ENCODE data around the gene KLHL34. TPM values are rescaled to one million over a fixed set of nuclear protein-coding genes. Genes with fewer than 3 reads are reported as not detected.
A peak's percentile ranks its signal among the peaks of the same experiment; 100 is the strongest.

The KLHL34 gene
- total and polyA plus RNA-seq, 5 experiments from 2014 or later = 0.91 to 3.8 (median 2.5) TPM

- Mint-ChIP-seq H3K27ac (no peak overlapping the region), H3K36me3 (peaks cover 0 to 5% (median 0%) of the 10 kb centered on the region in 3 donors), H3K27me3 (peaks cover 3 to 37% (median 10%) of the 10 kb centered on the region in 5 donors), H3K4me1 (peaks cover 0 to 2% (median 0%) of the 10 kb centered on the region in 4 donors), H3K9me3 (peaks cover 0 to 9% (median 0%) of the 10 kb centered on the region in 9 donors), H3K4me3 (no peak overlapping the region)
- POLR2A ChIA-PET = no interaction called here
- ATAC-seq = no peak
- no peak for DNase-seq
Observed at GRCh38 chrX:21666679-21667078, 8.5 kb upstream of the KLHL34 start.

DNA sequence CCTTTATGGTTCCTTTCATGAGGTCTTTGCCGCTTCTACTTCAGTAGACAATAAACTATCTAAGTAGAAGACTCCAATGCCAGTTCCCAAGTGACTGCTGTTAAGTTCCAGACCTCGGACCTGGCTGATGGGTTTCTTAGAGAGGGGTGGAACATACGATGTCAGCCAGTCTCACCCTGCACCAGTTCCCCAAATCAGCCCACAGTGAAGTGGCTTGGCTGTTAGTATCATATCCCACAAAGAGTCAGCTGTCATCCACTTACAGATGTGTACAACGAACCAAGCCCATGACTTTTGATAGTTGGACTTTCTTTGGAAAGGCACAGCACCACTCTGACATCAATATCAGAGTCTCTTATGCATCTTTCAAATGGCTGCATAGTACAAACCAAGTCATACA is 8.1 kb upstream of the KLHL34 start:
- Mint-ChIP-seq H3K4me1 (peaks cover 0 to 2% (median 0%) of the 10 kb centered on the region in 4 donors), H3K36me3 (peaks cover 0 to 5% (median 0%) of the 10 kb centered on the region in 3 donors), H3K27ac (no peak overlapping the region), H3K4me3 (no peak overlapping the region), H3K9me3 (peaks cover 0 to 9% (median 0%) of the 10 kb centered on the region in 9 donors), H3K27me3 (peaks cover 3 to 41% (median 10%) of the 10 kb centered on the region in 5 donors)
- POLR2A ChIA-PET = no interaction called here
- ATAC-seq (no peak), DNase-seq (no peak)

- no peak for DNase-seq
- ATAC-seq = no peak
- peaks cover 0 to 2% (median 0%) of the 10 kb centered on the region in 9 donors for H3K9me3 Mint-ChIP-seq
- POLR2A ChIA-PET = no interaction called here
- H3K27ac Mint-ChIP-seq = no peak overlapping the region
- no peaks in the 10 kb centered on the region for H3K36me3 Mint-ChIP-seq
- peaks cover 2 to 5% (median 3%) of the 10 kb centered on the region in 4 donors for H3K4me1 Mint-ChIP-seq
- H3K27me3 Mint-ChIP-seq = peaks cover 3 to 41% (median 11%) of the 10 kb centered on the region in 5 donors
- no peak overlapping the region for H3K4me3 Mint-ChIP-seq
Observed at GRCh38 chrX:21662761-21663160, 4.6 kb upstream of the KLHL34 start.

GRCh38 chrX:21661316-21661715 is 3.2 kb upstream of the KLHL34 start:
- peaks cover 4 to 10% (median 5%) of the 10 kb centered on the region in 4 donors for H3K4me1 Mint-ChIP-seq
- ATAC-seq = no peak
- POLR2A ChIA-PET = no interaction called here

GRCh38 chrX:21660156-21660555 is 2.0 kb upstream of the KLHL34 start:
- H3K4me1 Mint-ChIP-seq = peaks cover 4 to 12% (median 7%) of the 10 kb centered on the region in 4 donors
- no peak overlapping the region for H3K4me3 Mint-ChIP-seq
- H3K36me3 Mint-ChIP-seq = no peaks in the 10 kb centered on the region
- H3K27ac Mint-ChIP-seq = no peak overlapping the region
- DNase-seq (no peak), ATAC-seq (no peak)
- POLR2A ChIA-PET = no interaction called here
- no peaks in the 10 kb centered on the region for H3K9me3 Mint-ChIP-seq
- peaks cover 2 to 35% (median 10%) of the 10 kb centered on the region in 5 donors for H3K27me3 Mint-ChIP-seq

More at GRCh38 chrX:21661316-21661715, 3.2 kb upstream of the KLHL34 start:
- no peak for DNase-seq
- no peak overlapping the region for H3K27ac Mint-ChIP-seq
- no peak overlapping the region for H3K4me3 Mint-ChIP-seq
- peaks cover 0 to 2% (median 0%) of the 10 kb centered on the region in 9 donors for H3K9me3 Mint-ChIP-seq
- H3K27me3 Mint-ChIP-seq = peaks cover 3 to 41% (median 11%) of the 10 kb centered on the region in 5 donors
- H3K36me3 Mint-ChIP-seq = no peaks in the 10 kb centered on the region

GRCh38 chrX:21659320-21659719 is 1.2 kb upstream of the KLHL34 start:
- POLR2A ChIA-PET = no interaction called here
- Mint-ChIP-seq H3K9me3 (no peaks in the 10 kb centered on the region), H3K27me3 (peaks cover 0 to 27% (median 8%) of the 10 kb centered on the region in 5 donors), H3K4me1 (peaks cover 3 to 12% (median 7%) of the 10 kb centered on the region in 4 donors), H3K36me3 (no peaks in the 10 kb centered on the region), H3K4me3 (peak overlapping the region; percentile 61 to 81 (median 70)), H3K27ac (peak overlapping the region in 5 of 10 donors; percentile 38 to 79 (median 69))
- no peak for ATAC-seq
- no peak for DNase-seq

- Mint-ChIP-seq H3K9me3 (no peaks in the 10 kb centered on the region), H3K36me3 (no peaks in the 10 kb centered on the region), H3K4me3 (peak overlapping the region; percentile 61 to 81 (median 70)), H3K27ac (peak overlapping the region in 5 of 10 donors; percentile 38 to 70 (median 67)), H3K4me1 (peaks cover 3 to 12% (median 7%) of the 10 kb centered on the region in 4 donors), H3K27me3 (peaks cover 0 to 21% (median 4%) of the 10 kb centered on the region in 5 donors)
- ATAC-seq (peak; percentile 32 to 46), DNase-seq (no peak)
- POLR2A ChIA-PET = interaction anchor here (1.2 to 1.7 kb wide), 2 partner anchors 80 to 284 kb away, joined by 3 to 5 read pairs; partner anchors contain the start of gene CNKSR2
Observed at GRCh38 chrX:21658746-21659145, 616 bp upstream of the KLHL34 start.

DNA sequence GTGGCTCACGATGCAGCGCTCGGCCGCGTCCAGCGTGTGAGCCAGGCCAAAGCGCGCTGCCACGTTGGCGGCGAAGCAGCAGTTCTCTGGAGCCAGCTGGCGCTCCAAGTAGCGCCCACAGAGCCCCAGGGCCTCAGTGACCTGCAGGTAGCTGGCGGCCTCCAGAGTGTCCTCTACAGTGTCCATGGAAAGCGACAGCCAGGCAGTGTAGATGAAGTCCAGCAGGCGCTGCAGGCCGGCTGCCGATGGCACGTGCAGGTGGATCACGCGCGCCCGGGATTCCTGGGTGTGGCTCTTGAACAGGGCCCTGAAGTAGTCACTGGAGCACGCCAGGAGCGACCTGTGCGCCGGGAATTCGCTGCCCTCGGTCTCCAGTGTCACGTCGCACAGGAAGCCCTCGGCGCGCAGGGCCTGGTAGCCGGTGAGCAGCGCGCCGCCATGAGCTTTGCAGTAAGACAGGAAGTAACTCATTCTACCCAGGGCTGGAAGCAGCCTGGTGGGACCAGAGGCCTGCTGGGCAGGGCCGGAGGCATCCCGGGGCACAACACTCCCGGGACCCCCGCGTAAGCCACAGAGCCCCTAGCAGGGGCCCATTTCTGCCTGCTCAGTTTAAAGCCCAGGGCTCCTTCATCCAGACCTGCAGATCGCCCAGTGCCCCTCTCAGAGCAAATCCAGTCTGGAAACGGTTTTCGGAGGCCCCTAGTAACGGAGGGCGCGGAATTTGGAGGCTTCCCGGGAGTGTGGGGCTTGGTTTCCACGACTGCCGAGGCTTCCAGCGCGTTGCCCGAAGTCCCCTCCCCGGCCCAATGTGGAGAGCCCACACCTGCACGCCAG is 595 bp downstream of the KLHL34 start:
- ATAC-seq = peak; percentile 61 to 66
- DNase-seq = peak in 5 of 10 donors; percentile 11 to 64 (median 41)
- Mint-ChIP-seq H3K36me3 (peaks cover 0 to 3% (median 0%) of the 10 kb centered on the region in 3 donors), H3K27me3 (peaks cover 0 to 13% (median 4%) of the 10 kb centered on the region in 5 donors), H3K9me3 (no peaks in the 10 kb centered on the region), H3K27ac (peak overlapping the region in 8 of 10 donors; percentile 43 to 87 (median 72)), H3K4me1 (peaks cover 3 to 12% (median 7%) of the 10 kb centered on the region in 4 donors), H3K4me3 (peak overlapping the region; percentile 65 to 88 (median 78))
- POLR2A ChIA-PET = interaction anchor here (1.1 to 1.7 kb wide), 5 partner anchors 50 to 283 kb away, joined by 3 to 5 read pairs (median 3); partner anchors contain the start of genes CNKSR2 and MBTPS2

DNA sequence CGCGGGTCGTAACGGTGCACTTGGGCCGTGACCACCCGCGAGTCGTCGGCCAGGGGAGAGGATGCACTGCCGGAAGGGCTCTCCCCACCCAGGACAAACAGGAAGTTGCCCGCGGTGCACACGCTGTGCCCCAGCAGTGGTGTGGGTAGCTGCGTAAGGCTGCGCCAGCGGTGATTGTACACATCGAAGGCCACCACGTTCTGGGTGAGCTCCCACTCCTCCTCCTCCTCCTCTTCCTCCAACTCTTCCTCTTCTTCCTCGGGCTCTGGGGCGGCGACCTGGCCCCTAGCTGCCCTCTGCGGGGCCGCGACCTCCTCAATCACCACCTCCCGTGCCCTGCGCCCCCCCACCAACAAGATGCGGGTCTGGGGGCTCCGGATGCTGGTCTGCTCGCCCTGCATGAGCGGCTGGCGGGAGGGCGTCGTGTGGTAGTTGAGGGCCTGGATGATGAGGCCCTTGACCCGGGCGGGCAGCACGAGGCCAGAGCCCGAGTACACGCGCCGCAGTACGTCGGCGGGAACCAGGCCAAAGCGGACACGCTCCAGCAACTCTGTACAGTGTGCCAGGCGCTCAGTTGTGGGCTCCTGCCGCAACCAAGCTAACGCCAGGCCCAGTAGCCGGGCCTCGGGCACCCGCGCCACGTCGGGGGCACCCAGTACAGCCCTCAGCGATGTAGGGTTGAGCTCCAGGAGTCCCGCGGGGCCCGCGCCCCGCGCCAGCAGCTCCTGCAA is 1.4 kb downstream of the KLHL34 start:
- Mint-ChIP-seq H3K4me1 (peaks cover 3 to 12% (median 7%) of the 10 kb centered on the region in 4 donors), H3K9me3 (no peaks in the 10 kb centered on the region), H3K27ac (peak overlapping the region in 2 of 10 donors; percentile 15 to 18), H3K27me3 (peaks cover 0 to 5% (median 0%) of the 10 kb centered on the region in 5 donors), H3K36me3 (peaks cover 0 to 5% (median 0%) of the 10 kb centered on the region in 3 donors), H3K4me3 (peak overlapping the region in 5 of 10 donors; percentile 4 to 79 (median 51))
- no peak for DNase-seq
- POLR2A ChIA-PET = interaction anchor here (1.1 to 1.3 kb wide), 3 partner anchors 49 to 183 kb away, joined by 3 read pairs; partner anchors contain the start of gene MBTPS2
- no peak for ATAC-seq

- Mint-ChIP-seq H3K9me3 (no peaks in the 10 kb centered on the region), H3K27ac (peak overlapping the region in 4 of 10 donors; percentile 9 to 78 (median 42)), H3K27me3 (peaks cover 0 to 4% (median 0%) of the 10 kb centered on the region in 5 donors), H3K4me1 (peaks cover 3 to 12% (median 7%) of the 10 kb centered on the region in 4 donors), H3K4me3 (peak overlapping the region in 6 of 10 donors; percentile 22 to 73 (median 48)), H3K36me3 (peaks cover 0 to 5% (median 0%) of the 10 kb centered on the region in 3 donors)
- no peak for DNase-seq
- ATAC-seq = no peak
- POLR2A ChIA-PET = no interaction called here
Observed at GRCh38 chrX:21655901-21656586, 2.1 kb downstream of the KLHL34 start.

GRCh38 chrX:21645886-21646285 is 12.2 kb downstream of the KLHL34 start:
- peaks cover 0 to 1% (median 0%) of the 10 kb centered on the region in 9 donors for H3K9me3 Mint-ChIP-seq
- POLR2A ChIA-PET = no interaction called here

DNA sequence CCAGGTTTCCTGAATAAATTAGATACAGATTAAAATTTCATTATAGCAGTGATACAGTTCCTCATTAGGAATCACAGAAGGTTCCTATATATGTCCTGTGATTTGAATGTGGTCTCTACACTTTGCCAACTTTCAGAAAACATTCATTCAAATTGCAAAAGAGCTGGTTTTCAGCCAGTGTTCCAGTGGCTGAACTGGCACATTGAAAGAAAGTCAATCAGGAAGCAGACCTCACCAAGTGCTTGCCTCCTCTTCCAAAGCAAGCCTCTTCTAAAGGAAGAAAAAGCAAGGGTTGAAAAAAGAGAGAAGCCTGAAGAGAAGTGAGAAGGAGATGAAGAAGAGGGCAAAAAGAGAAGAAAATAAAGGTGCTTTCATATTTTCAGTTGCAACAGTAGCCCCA is 12.7 kb downstream of the KLHL34 start:
- Mint-ChIP-seq H3K4me3 (no peak overlapping the region), H3K27me3 (no peaks in the 10 kb centered on the region), H3K27ac (peak overlapping the region in 2 of 10 donors; percentile 43 to 64), H3K9me3 (peaks cover 0 to 1% (median 0%) of the 10 kb centered on the region in 9 donors), H3K4me1 (no peaks in the 10 kb centered on the region), H3K36me3 (peaks cover 5 to 8% (median 7%) of the 10 kb centered on the region in 3 donors)
- DNase-seq (no peak), ATAC-seq (no peak)
- POLR2A ChIA-PET = no interaction called here

More at GRCh38 chrX:21645886-21646285, 12.2 kb downstream of the KLHL34 start:
- DNase-seq = no peak
- Mint-ChIP-seq H3K4me3 (no peak overlapping the region), H3K27me3 (no peaks in the 10 kb centered on the region), H3K36me3 (peaks cover 5 to 8% (median 7%) of the 10 kb centered on the region in 3 donors), H3K4me1 (no peaks in the 10 kb centered on the region), H3K27ac (peak overlapping the region in 2 of 10 donors; percentile 9 to 43)
- no peak for ATAC-seq

Data from naive thymus-derived CD8-positive, alpha-beta T cell (primary cell).